NCI-H2227 (cell line): Measurements from ENCODE around the gene ZBTB32.
"Not testable (repeated sequence)": the region's sequence is repeated elsewhere in the genome, so short reads cannot be mapped to it uniquely, and the experiment has no call there.

Experiments
- DNase-seq: peaks from one replicate; lab custom pipeline; 2025; ENCODE audit not compliant: unreplicated experiment; lab: John Stamatoyannopoulos, UW

The ZBTB32 gene, protein sequence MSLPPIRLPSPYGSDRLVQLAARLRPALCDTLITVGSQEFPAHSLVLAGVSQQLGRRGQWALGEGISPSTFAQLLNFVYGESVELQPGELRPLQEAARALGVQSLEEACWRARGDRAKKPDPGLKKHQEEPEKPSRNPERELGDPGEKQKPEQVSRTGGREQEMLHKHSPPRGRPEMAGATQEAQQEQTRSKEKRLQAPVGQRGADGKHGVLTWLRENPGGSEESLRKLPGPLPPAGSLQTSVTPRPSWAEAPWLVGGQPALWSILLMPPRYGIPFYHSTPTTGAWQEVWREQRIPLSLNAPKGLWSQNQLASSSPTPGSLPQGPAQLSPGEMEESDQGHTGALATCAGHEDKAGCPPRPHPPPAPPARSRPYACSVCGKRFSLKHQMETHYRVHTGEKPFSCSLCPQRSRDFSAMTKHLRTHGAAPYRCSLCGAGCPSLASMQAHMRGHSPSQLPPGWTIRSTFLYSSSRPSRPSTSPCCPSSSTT

DNA sequence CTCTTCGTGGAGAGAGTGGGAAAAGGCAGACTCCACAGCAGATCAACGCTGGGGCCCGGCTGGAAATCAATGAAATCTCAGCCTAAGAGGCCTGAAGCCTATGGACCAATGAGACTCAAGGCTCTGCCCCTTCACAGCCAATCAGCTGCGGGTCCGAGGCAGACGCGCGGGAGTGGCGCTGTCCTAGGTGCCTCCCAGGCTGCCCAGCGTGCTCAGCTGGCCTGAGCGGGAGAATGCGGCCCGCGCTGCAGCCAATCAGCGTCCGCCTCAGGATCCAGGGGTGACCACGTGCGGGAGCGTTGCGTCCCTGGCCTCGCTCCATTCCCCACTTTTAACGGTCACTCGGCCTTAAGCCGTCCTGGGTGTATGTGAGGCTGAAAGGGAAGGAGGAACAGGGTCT, at the start of gene ZBTB32:
Gene ZBTB32 (plus strand): TSS at position 341 of the 400 bp plus-strand sequence. CDS start 10,069 bp downstream, outside the sequence.
- DNase-seq, result no peak

DNA sequence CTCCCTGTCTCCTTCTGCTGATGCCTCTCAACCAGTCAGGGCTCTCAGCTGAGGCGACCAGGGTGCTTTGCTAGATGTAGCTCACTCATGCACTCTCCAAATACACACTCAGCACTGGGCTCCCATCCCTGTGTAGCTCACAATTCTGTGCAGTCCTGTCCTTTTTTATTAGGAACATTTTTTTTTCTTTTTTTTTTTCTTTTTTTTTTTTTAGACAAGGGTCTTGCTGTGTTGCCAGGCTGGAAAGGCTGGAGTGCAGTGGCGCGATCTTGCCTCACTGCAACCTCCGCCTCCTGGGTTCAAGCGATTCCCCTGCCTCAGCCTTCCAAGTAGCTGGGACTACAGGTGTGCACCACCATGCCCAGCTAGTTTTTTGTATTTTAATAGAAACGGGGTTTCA, 49.5 kb upstream of the ZBTB32 start:
- not testable (repeated sequence) for DNase-seq

DNA sequence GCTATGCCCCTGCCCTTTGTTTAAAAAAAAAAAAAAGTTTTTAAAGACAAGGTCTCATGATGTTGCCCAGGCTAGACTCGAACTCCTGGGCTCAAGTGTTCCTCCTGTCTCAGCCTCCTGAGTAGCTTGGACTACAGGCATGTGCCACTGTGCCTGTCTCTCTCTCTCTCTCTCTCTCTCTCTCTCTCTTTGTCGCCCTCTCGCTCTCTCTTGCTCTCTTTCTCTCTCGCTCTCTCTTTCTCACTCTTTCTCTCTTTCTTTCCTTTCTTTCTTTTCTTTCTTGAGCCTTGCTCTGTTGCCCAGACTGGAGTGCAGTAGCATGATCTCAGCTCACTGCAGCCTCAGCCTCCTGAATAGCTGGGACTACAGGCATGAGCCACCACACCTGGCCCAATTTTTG, 48.8 kb upstream of the ZBTB32 start:
- DNase-seq, result no peak

DNA sequence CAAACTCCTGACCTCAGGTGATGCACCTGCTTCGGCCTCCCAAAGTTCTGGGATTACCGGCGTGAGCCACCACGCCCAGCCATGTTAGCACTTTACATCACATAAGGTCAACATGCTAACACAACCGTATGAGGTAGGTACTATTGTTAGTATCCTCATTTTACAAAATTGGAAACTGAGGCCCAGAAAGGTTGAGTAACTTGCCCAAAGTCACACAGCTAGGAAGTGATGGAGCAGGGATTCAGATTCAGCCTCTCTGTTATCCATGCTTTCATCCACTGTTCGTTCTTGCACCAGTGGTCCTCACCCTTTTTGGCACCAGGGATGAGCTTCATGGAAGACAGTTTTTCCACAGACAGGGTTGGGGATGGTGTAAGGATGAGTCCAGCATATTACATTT, 47.7 kb upstream of the ZBTB32 start:
- DNase-seq, result no peak

DNA sequence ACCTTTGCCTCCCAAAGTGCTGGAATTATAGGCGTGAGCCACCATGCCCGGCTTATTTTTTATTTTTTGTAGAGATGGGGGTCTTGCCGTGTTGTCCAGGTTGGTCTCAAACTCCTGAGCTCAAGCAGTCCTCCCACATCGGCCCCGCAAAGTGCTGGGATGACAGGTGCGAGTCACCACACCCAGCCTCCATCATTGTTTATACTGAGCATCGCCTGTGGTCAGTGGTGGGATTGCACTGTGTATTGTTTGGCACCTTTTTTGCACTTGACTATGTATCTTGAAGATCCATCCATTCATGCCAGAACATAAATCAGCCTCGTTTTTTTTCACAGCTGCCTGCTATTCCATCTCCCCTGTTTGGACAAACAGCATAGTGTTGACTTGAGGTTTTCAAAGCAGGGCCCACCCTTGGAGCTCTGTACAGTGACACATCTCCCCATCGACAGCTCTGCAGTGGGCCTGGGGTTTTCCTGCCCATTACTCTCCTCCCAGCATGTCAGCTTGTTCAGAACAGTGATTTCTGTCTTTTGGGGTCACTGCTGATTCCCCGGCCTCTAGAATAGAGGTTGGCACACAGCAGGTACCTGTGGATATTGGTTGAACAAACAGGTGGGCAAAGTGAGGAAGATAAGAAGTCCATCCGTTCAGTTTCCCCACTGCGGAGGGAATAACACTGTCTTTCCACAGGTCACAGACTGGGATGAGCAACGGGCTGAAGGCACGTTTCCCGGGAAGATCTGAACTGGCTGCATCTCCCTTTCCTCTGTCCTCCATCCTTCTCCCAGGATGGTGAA, 46.3 kb upstream of the ZBTB32 start:
- no peak for DNase-seq

DNA sequence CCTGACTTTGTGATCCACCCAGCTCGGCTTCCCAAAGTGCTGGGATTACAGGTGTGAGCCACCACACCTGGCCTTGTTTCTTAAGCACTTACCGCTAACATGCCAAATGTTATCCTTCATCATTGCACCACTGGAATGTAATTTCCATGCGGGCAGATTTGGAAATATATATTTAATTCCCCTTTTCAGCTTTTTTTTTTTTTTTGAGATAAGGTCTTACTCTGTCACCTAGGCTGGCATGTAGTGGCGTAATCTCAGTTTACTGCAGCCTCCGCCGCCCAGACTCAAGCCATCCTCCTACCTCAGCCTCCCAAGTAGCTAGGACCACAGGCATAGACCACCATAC, 42.4 kb upstream of the ZBTB32 start:
- DNase-seq, result no peak

DNA sequence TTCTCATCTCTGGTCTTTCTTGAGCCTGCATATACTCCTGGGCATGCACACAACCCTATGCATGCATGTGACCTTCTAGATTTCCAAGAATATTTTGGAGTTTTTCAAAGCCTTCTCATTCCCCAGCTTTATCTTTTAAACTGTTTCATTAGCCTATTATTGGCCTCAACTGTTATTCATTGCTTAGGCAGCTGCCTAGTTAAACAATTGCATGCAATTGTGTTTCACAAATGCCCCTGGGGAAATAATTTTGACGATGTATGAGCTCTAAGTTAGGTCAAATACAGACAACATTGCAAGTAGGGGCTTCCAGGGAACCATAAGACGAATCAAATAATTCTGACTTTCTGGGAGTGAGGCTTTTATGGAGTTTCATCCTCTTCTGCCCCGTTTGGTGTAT, 40.4 kb upstream of the ZBTB32 start:
- no peak for DNase-seq

DNA sequence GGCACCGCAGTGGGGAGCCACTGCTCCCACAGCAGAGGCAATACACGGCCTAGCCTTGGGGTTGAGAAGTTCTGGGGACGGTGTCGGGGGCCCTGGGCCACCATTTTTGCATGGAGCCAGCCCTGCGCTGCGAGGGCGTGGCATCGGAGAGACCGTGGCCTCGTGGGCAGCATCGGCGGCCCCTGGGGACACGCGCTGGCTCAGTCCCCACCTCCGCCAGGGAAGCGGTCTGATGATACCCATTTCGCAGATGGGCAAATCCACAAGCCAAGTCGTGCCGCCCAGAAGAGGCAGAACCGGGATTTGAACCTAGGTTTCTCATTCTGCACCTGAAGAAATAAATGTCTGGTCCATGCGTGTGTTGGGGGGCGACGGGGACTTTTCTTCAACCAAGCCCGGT, 39.2 kb upstream of the ZBTB32 start:
- no peak for DNase-seq

DNA sequence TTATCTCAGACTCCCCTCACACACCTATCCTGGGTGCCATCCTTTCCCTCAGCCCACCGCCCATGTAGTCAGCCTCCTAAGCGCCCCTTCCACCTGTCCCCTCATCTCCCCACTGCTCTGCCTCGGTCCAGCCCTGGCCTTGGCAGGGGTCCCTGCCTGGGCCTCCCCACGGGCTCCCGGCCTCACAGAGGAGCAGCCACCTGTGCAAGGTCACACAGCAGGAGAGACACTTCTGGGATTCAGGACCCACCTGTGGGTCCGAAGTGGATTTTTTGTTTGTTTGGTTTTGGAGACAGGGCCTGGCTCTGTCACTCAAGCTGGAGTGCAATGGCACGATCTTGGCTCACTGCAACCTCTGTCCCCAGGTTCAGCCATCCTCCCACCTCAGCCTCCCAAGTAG, 38.8 kb upstream of the ZBTB32 start:
- DNase-seq, result no peak

DNA sequence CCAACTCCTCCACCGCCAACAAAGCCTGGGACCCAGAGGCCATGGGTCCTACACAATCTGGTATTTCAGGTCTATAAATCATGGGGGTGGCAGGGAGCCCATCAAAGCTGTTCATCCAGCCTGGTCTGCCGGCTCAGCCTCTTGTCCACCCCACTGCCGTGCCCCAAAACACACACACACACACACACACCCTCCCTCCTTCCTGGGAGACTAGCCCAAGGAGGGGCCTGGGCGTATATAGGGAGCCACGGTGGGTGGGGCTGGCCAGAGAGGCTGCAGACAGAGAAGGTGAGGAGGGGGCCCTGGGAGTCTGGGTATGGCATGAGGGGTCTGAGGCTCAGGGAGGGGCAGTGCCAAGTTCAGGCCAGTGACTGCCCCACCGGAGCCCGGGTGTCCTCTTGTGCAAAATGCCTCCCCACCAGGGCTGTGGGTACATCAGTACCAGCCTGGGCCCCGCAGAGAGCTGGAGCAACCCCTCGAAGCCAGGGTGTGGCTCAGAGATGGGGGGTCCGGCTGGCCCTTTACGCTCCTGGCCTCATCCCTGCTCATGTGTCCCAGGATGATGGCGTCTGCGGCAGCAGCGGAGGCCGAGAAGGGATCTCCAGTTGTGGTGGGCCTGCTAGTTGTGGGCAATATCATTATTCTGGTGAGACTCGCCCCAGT, 38.0 kb upstream of the ZBTB32 start, which contains the start of gene UPK1A:
Gene UPK1A (plus strand): TSS at position 267 of the 663 bp plus-strand sequence. CDS start 296 bp downstream, at position 563.
- no peak for DNase-seq

DNA sequence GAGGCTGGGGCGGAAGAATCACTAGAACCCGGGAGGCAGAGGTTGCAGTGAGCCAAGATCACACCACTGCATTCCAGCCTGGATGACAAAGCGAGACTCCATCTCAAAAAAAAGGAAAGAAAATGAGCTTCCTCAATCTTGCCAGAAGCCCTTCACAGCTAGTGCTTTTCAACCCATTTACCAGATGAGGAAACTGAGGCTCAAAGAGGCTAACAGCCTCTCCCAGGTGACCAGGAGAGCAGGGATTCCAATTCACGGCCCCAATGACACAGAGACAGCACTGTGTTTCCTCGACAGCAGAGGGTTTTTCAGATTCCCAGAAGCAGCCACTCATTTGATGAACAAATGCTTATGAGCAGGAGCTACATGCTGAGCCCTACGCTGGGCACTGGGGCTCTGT, 34.8 kb upstream of the ZBTB32 start:
- DNase-seq, result no peak

DNA sequence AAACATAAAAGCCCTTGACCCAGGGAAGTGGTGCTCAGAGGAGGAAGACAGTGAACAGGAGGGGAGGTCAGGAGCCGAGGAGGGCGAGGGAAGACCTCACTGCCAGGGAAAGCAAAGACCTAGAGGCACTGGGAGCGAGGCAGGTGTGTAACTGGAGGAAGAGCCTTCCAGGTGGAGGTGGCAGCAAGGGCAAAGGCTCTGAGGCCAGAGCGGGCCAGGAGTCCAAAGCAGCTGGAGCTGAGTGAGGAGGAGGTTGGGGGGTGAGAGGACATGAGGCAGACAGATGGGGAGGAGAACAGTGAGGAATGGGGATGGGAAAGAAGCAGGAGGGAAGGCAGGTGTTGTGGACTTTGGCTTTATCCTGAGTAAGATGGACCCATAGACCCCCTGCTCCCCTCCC, 34.4 kb upstream of the ZBTB32 start:
- no peak for DNase-seq

DNA sequence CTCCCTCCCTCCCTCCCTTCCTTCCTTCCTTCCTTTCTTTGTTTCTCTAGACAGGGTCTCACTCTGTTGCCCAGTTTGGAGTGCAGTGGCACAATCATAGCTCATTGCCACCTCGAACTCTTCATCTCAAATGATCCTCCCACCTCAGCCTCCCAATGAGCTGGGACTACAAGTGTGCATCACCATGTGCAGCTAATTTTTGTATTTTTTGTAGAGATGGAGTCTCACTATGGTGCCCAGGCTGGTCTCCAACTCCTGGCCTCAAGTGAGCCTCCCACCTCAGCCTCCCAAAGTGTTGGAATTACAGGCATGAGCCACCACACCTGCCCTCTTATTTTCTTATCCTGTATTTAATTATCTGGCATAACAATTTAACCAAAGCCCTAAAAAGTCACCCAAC, 33.7 kb upstream of the ZBTB32 start:
- DNase-seq, result no peak

DNA sequence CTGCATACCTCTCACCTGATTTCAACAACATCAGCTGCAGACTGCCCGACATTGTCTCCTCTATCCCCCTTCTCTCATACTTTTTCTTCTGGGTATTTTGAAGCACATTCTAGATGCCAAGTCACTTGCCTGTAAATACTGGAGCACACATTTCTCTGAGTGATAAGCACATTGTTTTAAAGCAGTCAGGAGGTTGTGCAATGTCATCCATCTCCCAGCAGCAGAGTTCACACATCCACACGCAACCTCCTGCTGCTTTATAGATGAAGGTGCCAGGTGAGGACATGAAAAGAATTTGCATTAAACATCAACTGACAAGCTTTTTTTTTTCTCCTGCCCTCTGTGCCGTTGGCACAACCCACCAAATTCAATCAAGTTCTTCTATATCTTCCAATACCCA, 32.5 kb upstream of the ZBTB32 start:
- DNase-seq, result no peak

DNA sequence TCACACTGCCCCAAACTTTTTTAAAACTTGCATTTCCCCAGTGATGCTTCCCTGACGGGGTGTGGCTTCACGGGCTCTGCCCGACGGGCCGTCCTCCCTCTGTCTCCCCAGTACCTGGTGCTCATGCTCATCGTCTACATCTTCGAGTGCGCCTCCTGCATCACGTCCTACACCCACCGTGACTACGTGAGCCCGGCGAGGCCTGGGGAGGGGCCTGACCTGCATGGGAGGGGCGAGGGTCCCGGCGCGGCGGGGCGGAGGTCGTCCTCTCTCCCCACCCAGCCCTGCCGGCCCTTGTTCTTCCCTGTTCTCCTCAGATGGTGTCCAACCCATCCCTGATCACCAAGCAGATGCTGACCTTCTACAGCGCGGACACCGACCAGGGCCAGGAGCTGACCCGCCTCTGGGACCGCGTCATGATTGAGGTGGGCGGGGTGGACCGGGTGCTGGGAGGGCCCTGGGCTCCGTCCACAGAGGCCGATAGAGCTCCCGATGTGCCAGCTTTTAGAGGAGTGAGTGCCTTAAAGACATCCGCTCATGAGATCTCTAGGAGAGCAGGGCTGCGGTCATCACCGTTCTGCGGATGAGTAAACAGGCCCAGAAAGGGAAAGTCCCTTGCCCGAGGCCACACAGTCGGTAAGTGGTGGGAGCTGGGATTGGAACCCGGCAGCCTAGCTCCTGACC, 31.1 kb upstream of the ZBTB32 start:
- DNase-seq, result peak; percentile 98

DNA sequence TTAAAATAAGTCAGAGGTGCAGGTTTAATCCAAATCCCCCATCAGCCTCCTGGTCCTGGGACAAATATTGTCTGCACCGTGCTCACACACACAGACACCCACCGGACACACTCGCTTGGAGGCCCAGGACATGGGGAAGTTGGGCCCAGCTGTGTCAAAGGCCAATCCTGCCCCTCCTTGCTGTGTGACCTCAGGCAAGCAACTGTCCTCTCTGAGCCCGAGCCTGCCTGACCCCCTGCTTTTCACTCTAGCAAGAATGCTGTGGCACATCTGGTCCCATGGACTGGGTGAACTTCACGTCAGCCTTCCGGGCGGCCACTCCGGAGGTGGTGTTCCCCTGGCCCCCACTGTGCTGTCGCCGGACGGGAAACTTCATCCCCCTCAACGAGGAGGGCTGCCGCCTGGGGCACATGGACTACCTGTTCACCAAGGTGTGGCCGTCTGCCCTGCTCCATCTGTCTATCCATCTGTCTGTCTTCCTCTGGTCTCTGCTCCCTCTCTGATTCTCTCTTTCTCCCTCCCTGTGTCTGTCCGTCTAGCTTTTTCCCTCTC, 28.7 kb upstream of the ZBTB32 start:
- no peak for DNase-seq

DNA sequence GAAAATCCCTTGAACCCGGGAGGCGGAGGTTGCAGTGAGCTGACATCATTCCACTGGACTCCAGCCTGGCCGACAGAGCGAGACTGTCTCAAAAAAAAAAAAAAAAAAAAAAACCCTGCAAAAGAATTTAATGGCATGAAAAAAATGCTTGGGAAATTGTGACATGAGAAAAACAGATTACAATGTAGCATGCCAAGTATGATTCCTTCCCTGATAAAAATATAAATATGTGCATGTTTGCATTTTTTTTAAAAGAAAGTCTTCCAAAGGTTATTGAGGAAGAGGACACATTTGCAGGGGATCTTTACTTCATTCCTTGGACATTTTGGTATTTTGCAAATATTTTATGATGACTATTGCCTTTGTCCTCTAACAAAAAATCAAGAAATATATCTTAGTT, 14.5 kb upstream of the ZBTB32 start:
- no peak for DNase-seq

DNA sequence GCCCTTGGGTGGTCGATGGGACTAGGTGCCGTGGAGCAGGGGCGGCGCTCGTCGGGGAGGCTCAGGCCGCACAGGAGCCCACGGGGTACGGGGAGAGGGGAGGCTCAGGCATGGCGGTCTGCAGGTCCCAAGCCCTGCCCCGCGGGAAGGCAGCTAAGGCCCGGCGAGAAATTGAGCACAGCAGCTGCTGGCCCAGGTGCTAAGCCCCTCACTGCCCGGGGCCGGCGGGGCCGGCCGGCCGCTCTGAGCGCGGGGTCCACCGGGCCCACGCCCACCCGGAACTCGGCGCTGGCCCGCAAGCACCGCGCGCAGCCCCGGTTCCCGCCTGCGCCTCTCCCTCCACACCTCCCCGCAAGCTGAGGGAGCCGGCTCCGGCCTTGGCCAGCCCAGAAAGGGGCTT, 13.3 kb upstream of the ZBTB32 start:
- not testable (repeated sequence) for DNase-seq

DNA sequence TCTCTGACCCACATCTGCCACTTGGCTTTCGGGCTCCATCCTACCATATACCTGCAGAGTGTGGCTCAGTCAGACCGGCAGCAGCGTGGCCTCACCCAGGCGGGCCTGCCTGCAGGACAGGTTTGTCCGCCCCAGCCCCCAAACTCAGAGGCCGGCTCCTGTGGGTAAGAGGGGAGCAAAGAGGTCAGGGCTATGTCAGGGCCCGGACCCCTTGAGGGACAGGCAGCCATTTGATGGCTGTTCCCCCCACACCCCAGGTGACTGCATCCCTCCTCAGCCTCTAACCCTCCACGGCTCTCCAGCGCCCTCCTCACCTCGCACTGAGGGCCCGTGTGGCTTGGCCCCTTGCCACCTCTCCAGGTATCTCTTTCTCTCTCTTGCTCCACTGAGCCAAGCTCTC, 12.3 kb upstream of the ZBTB32 start:
- no peak for DNase-seq

DNA sequence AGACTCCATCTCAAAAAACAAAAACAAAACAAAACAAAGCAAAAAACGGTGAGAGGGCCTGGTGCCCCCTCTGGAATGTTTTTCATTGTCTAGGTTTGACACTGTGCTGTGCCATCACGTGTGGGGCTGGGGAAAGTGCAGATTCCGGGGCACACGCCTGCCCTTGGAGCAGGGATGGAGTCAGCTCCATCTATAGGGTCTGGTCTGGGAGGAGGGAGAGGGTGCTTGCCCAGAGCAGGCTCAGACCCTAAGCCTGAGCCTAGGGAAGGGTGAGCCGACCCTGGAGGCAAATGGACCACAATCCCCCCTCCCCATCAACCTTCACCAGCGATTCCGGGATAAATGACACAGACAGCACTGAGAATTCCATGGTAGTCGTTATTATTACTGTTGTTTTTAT, 10.9 kb upstream of the ZBTB32 start:
- no peak for DNase-seq
